ENCODE results near the gene ATG4C. TPM values are rescaled to one million over a fixed set of nuclear protein-coding genes. Genes with fewer than 3 reads are reported as not detected.

ATG4C gene
- total RNA-seq, 1 experiment from 2014 or later, result 6.5 TPM

- BruUV-seq (replicated peaks), result no TSS peak
- ATAC-seq, result no peak
- ChIA-PET POLR2A (no interaction called here), CTCF (interaction anchor here (0.6 kb wide), 1 partner anchor 263 kb away, joined by 3 read pairs; no protein-coding TSS in a partner anchor)
- in situ Hi-C loops (cut with HindIII; ENCODE audit: low pct_unique_long_range_greater_than_20kb, low sequenced_read_pairs), result no loop called here
- Histone ChIP-seq H3K4me1 (ENCODE audit: control insufficient read depth, insufficient read depth, low read length) (no peaks in the 10 kb centered on the region), H3K4me3 (ENCODE audit: low read depth in 2 of 2, low read length in 2 of 2) (no peak overlapping the region), H3K9me3 (ENCODE audit: control insufficient read depth, insufficient read depth, low read depth, low read length) (no peaks in the 10 kb centered on the region), H3K27ac (ENCODE audit: low read length) (no peak overlapping the region), H3K27me3 (ENCODE audit: control insufficient read depth, insufficient read depth, low read length) (peaks cover 4% of the 10 kb centered on the region; the same call in 1 of the 2 replicates), H3K36me3 (ENCODE audit: control insufficient read depth, insufficient read depth, low read length) (no peaks in the 10 kb centered on the region)
- intact Hi-C loops (cut with micrococcal nuclease; ENCODE audit: unreplicated experiment), result no loop called here
- no peak for DNase-seq (ENCODE audit: low read depth, low spot score)
- TF ChIP-seq REST (IDR thresholded peaks at IDR 0.05; ENCODE audit: insufficient read depth in 1 of 2, low read depth in 2 of 2, low read length in 1 of 2) (no peak), TCF7L2 (IDR thresholded peaks at IDR 0.05; ENCODE audit: low read depth, low read length) (no peak), POLR2AphosphoS5 (IDR thresholded peaks at IDR 0.05; ENCODE audit: low read depth, low read length) (no peak), SIN3A (IDR thresholded peaks at IDR 0.05; ENCODE audit: borderline replicate concordance, insufficient read depth, low read depth, low read length) (no peak), CTCF (IDR thresholded peaks at IDR 0.05) (no peak)
Observed at GRCh38 chr1:62903982-62904855, 120.3 kb downstream of the ATG4C start.

GRCh38 chr1:62904856-62905225, 120.9 kb downstream of the ATG4C start:
- DNase-seq (ENCODE audit: low read depth, low spot score) (no peak), ATAC-seq (no peak)
- BruUV-seq (replicated peaks), result no TSS peak
- CTCF ChIA-PET, result interaction anchor here (0.6 kb wide), 1 partner anchor 262 kb away, joined by 3 read pairs; no protein-coding TSS in a partner anchor
- Histone ChIP-seq H3K4me3 (ENCODE audit: low read depth in 2 of 2, low read length in 2 of 2) (no peak overlapping the region), H3K9me3 (ENCODE audit: control insufficient read depth, insufficient read depth, low read depth, low read length) (no peaks in the 10 kb centered on the region), H3K27ac (ENCODE audit: low read length) (no peak overlapping the region), H3K36me3 (ENCODE audit: control insufficient read depth, insufficient read depth, low read length) (no peaks in the 10 kb centered on the region), H3K27me3 (ENCODE audit: control insufficient read depth, insufficient read depth, low read length) (peaks cover under 1% of the 10 kb centered on the region; the same call in 1 of the 2 replicates), H3K4me1 (ENCODE audit: control insufficient read depth, insufficient read depth, low read length) (no peaks in the 10 kb centered on the region)
- in situ Hi-C loops (cut with HindIII; ENCODE audit: low pct_unique_long_range_greater_than_20kb, low sequenced_read_pairs) (no loop called here), intact Hi-C loops (cut with micrococcal nuclease; ENCODE audit: unreplicated experiment) (no loop called here)
- no peak for TF ChIP-seq REST (IDR thresholded peaks at IDR 0.05; ENCODE audit: insufficient read depth in 1 of 2, low read depth in 2 of 2, low read length in 1 of 2)
- TF ChIP-seq POLR2AphosphoS5 (IDR thresholded peaks at IDR 0.05; ENCODE audit: low read depth, low read length), result no peak
- no peak for TF ChIP-seq CTCF (IDR thresholded peaks at IDR 0.05)
- TF ChIP-seq SIN3A (IDR thresholded peaks at IDR 0.05; ENCODE audit: borderline replicate concordance, insufficient read depth, low read depth, low read length), result no peak
- POLR2A ChIA-PET, result no interaction called here

Measured in Panc1 (cell line).